Panc1 (cell line): ENCODE data around the gene PPP2R5D. TPM values are rescaled to one million over a fixed set of nuclear protein-coding genes. Genes with fewer than 3 reads are reported as not detected.

Source experiments
- ATAC-seq: fragments of 200-7000 bp; cut with Tn5 transposase; 2 replicates; pipeline ENCODE4 v1.9.1; 2020; ENCODE audit warnings: mild to moderate bottlenecking, moderate library complexity
- BruUV-seq: library from RNA; stranded (reverse); fragments of 400-500 nt; replicated peaks from 2 replicates; lab custom pipeline; 2021; lab: Mats Ljungman, UMichigan
- CTCF ChIA-PET: fragments of 300-600 bp; sonication (Branson Sonifier 250); formaldehyde crosslinking; loops from one replicate; lab custom pipeline; 2022; ENCODE audit warnings: antibody characterized with exemption; lab: Charles Lee
- POLR2A ChIA-PET: fragments of 300-600 bp; sonication (Branson Sonifier 250); formaldehyde crosslinking; loops from one replicate; lab custom pipeline; 2022; ENCODE audit warnings: antibody characterized with exemption; lab: Charles Lee
- DNase-seq: peaks from one replicate; pipeline ENCODE4 v3.0.0-alpha.2; 2010; ENCODE audit warnings: low read depth, low spot score
- H3K27ac ChIP-seq: 2 replicates; pipeline ENCODE4 v1.5.1; 2011; ENCODE audit warnings: mild to moderate bottlenecking, low read length, inconsistent platforms
- H3K27me3 ChIP-seq: fragments of 200-500 bp; sonication (Bioruptor generic); 2 replicates; pipeline ENCODE4 v1.6.0; 2014; ENCODE audit warnings: low read length, inconsistent platforms; ENCODE audit not compliant: control insufficient read depth, insufficient read depth
- H3K36me3 ChIP-seq: fragments of 200-500 bp; sonication (Bioruptor generic); 2 replicates; pipeline ENCODE4 v1.5.1; 2014; ENCODE audit warnings: inconsistent platforms, mild to moderate bottlenecking, low read length, moderate library complexity; ENCODE audit not compliant: control insufficient read depth, insufficient read depth
- H3K4me1 ChIP-seq: 2 replicates; pipeline ENCODE4 v1.5.1; 2011; ENCODE audit warnings: inconsistent platforms, mild to moderate bottlenecking, low read length, moderate library complexity; ENCODE audit not compliant: control insufficient read depth, insufficient read depth
- H3K4me3 ChIP-seq, 2 experiments: 2 replicates each; pipeline ENCODE4 v1.5.1; 2011 to 2012; ENCODE audit warnings: low read depth in 2 of 2, low read length in 2 of 2, mild to moderate bottlenecking in 2 of 2, inconsistent platforms in 1 of 2, moderate library complexity in 1 of 2
- H3K9me3 ChIP-seq: fragments of 200-500 bp; sonication (Bioruptor generic); 2 replicates; pipeline ENCODE4 v1.5.1; 2014; ENCODE audit warnings: low read depth, mild to moderate bottlenecking, inconsistent platforms, low read length, moderate library complexity; ENCODE audit not compliant: control insufficient read depth, insufficient read depth
- CTCF ChIP-seq: fragments of 450-650 bp; IDR thresholded peaks from 2 replicates; pipeline ENCODE4 v1.5.1; 2017; ENCODE audit warnings: mild to moderate bottlenecking
- POLR2AphosphoS5 ChIP-seq: IDR thresholded peaks from 2 replicates; pipeline ENCODE4 v1.6.1; 2012; ENCODE audit warnings: mild to moderate bottlenecking, low read depth, low read length, moderate library complexity
- REST ChIP-seq, 2 experiments: IDR thresholded peaks; 2 replicates each; pipeline ENCODE4 v1.6.1; 2011 to 2012; ENCODE audit warnings: low read depth in 2 of 2, control low read depth in 1 of 2, low read length in 1 of 2, mild to moderate bottlenecking in 1 of 2, moderate library complexity in 1 of 2; ENCODE audit not compliant: insufficient read depth in 1 of 2
- SIN3A ChIP-seq: IDR thresholded peaks from 2 replicates; pipeline ENCODE4 v1.6.1; 2012; ENCODE audit warnings: low read depth, mild to moderate bottlenecking, low read length, moderate library complexity, borderline replicate concordance; ENCODE audit not compliant: insufficient read depth
- TCF7L2 ChIP-seq: IDR thresholded peaks from 2 replicates; pipeline ENCODE4 v1.6.1; 2011; ENCODE audit warnings: mild to moderate bottlenecking, low read depth, low read length, inconsistent platforms
- in situ Hi-C: cut with HindIII; loops from 2 replicates; pipeline ENCODE4 v1.10.0; 2016; ENCODE audit warnings: low sequenced_read_pairs, low pct_unique_long_range_greater_than_20kb
- intact Hi-C: fragments of 100-400 bp; cut with micrococcal nuclease; formaldehyde crosslinking; loops from one replicate; pipeline ENCODE4 v1.10.0; 2022; ENCODE audit not compliant: unreplicated experiment
- total RNA-seq: library from RNA; stranded (reverse); gene quantifications from one replicate; pipeline ENCODE4 v1.2.1, GENCODE V29; 2021; ENCODE audit not compliant: unreplicated experiment

PPP2R5D gene
- total RNA-seq, 1 experiment from 2014 or later, result 63.6 TPM

- no TSS peak for BruUV-seq
- no peak for DNase-seq
- H3K27me3 ChIP-seq, result no peaks in the 10 kb centered on the region
- intact Hi-C loops, result no loop called here
- CTCF ChIA-PET, result no interaction called here
- ATAC-seq, result no peak
- no peaks in the 10 kb centered on the region for H3K9me3 ChIP-seq
- H3K27ac ChIP-seq, result no peak overlapping the region
- no peak overlapping the region for H3K4me3 ChIP-seq
- H3K4me1 ChIP-seq, result peaks cover 7% of the 10 kb centered on the region
- POLR2A ChIA-PET, result interaction anchor here (0.7 kb wide), 1 partner anchor 481 kb away, joined by 6 read pairs; no protein-coding TSS in a partner anchor
- no peak for TF ChIP-seq POLR2AphosphoS5
- TF ChIP-seq SIN3A, result no peak
- no peak for TF ChIP-seq CTCF
- TF ChIP-seq REST (IDR thresholded peaks at IDR 0.05; ENCODE audit: insufficient read depth in 1 of 2, low read depth in 2 of 2, low read length in 1 of 2), result no peak
- no peak for TF ChIP-seq TCF7L2
- H3K36me3 ChIP-seq, result no peaks in the 10 kb centered on the region
- in situ Hi-C loops, result no loop called here
Measured at GRCh38 chr6:42971746-42972327, 12.5 kb upstream of the PPP2R5D start.

GRCh38 chr6:42973926-42974325 lies 10.4 kb upstream of the PPP2R5D start:
- H3K36me3 ChIP-seq, result no peaks in the 10 kb centered on the region
- H3K4me3 ChIP-seq, result no peak overlapping the region
- H3K27me3 ChIP-seq, result no peaks in the 10 kb centered on the region
- no TSS peak for BruUV-seq
- DNase-seq (no peak), ATAC-seq (no peak)
- ChIA-PET POLR2A (no interaction called here), CTCF (no interaction called here)
- H3K4me1 ChIP-seq, result peaks cover 15% of the 10 kb centered on the region
- intact Hi-C loops, result no loop called here
- TF ChIP-seq REST (IDR thresholded peaks at IDR 0.05; ENCODE audit: insufficient read depth in 1 of 2, low read depth in 2 of 2, low read length in 1 of 2) (no peak), TCF7L2 (no peak), SIN3A (no peak), POLR2AphosphoS5 (no peak), CTCF (no peak)
- no peak overlapping the region for H3K27ac ChIP-seq
- in situ Hi-C loops, result no loop called here
- H3K9me3 ChIP-seq, result no peaks in the 10 kb centered on the region
